Measurements from ENCODE around the gene PHB1. TPM values are rescaled to one million over a fixed set of nuclear protein-coding genes. Genes with fewer than 3 reads are reported as not detected.
A peak's percentile ranks its signal among the peaks of the same experiment; 100 is the strongest.

Gene PHB1
- total and polyA plus RNA-seq, 2 of the 8 experiments (the other 6 are each of a cell fraction or from before 2014, with no cell fraction given), result 386 to 597 TPM

- no peak overlapping the region for H3K56ac ChIP-seq (replicated peaks; ENCODE audit: insufficient read length, low read depth, low read length)
- FAIRE-seq, result peak; percentile 45
- POLR2A ChIA-PET (ENCODE audit: partially characterized antibody), result no interaction called here
Observed at GRCh38 chr17:49459401-49459984, 44.8 kb upstream of the PHB1 start.

More at GRCh38 chr17:49459401-49459984, 44.8 kb upstream of the PHB1 start:
- TF ChIP-seq CTCF (IDR thresholded peaks at IDR 0.05; ENCODE audit: control extremely low read depth in 1 of 3, insufficient read depth in 1 of 3, low read depth in 1 of 3, low read length in 3 of 3), result peak; percentile 29 to 55 (median 46); a peak in 3 of 4 replicates
- no peak for TF ChIP-seq ASH2L (IDR thresholded peaks at IDR 0.05; ENCODE audit: low read length)
- no peak for TF ChIP-seq RBBP5 (IDR thresholded peaks at IDR 0.05; ENCODE audit: borderline replicate concordance, low read depth, low read length)
- Histone ChIP-seq H3K18ac (ENCODE audit: extremely low read depth, low read length) (no peak overlapping the region), H4K8ac (ENCODE audit: extremely low read depth, insufficient read depth, low read length) (peak overlapping the region; percentile 53; the same call in 1 of the 2 replicates), H3K27me3 (replicated peaks in 1 of 4; ENCODE audit: control insufficient read depth in 3 of 4, extremely low read depth in 1 of 4, insufficient read depth in 3 of 4, low read length in 3 of 4) (peaks cover 0 to 3% (median 0%) of the 10 kb centered on the region in 4 experiments; a peak in 1 of 7 replicates), H2BK15ac (ENCODE audit: low read length) (no peak overlapping the region), H4K20me1 (replicated peaks in 1 of 2; ENCODE audit: control insufficient read depth in 1 of 2, insufficient read depth in 2 of 2, low read length in 2 of 2) (peaks cover 0 to 1% of the 10 kb centered on the region in 2 experiments), H2BK12ac (ENCODE audit: low read depth, low read length) (no peak overlapping the region; the same call in 1 of the 2 replicates), H4K91ac (replicated peaks; ENCODE audit: insufficient read length, low read length) (no peak overlapping the region), H2AK5ac (ENCODE audit: low read depth, low read length) (no peak overlapping the region), H3K27ac (ENCODE audit: low read depth, low read length) (no peak overlapping the region), H3K79me2 (ENCODE audit: control insufficient read depth in 1 of 2, insufficient read depth in 2 of 2, low read length in 2 of 2) (no peaks in the 10 kb centered on the region), H3K79me1 (ENCODE audit: low read depth, low read length) (no peaks in the 10 kb centered on the region; the same call in 1 of the 2 replicates), H2BK20ac (ENCODE audit: low read length) (no peak overlapping the region), H3K9ac (replicated peaks in 1 of 4; ENCODE audit: extremely low read depth in 1 of 4, low read depth in 3 of 4, low read length in 3 of 4) (no peak overlapping the region), H3K23me2 (ENCODE audit: low read depth, low read length) (no peaks in the 10 kb centered on the region), H3K4me2 (ENCODE audit: insufficient read depth in 1 of 2, low read depth in 2 of 2, low read length in 2 of 2) (no peak overlapping the region), H3K14ac (ENCODE audit: insufficient read length) (no peak overlapping the region), H2BK5ac (ENCODE audit: low read depth, low read length) (no peak overlapping the region), H3K9me3 (ENCODE audit: insufficient read depth in 2 of 2, low read depth in 1 of 2, low read length in 1 of 2) (0 out of 4 replicates have a peak, but pooled peaks cover 0 to 6% of the 10 kb centered on the region in 2 experiments), H3K4ac (replicated peaks; ENCODE audit: insufficient read length, low read depth, low read length) (no peak overlapping the region), H3K23ac (ENCODE audit: insufficient read length) (no peak overlapping the region), H2AFZ (ENCODE audit: low read length) (peak overlapping the region; percentile 48; the same call in 1 of the 2 replicates), H3K36me3 (ENCODE audit: control insufficient read depth in 2 of 4, insufficient read depth in 4 of 4, low read length in 3 of 4) (no peaks in the 10 kb centered on the region), H3K4me1 (replicated peaks in 1 of 4; ENCODE audit: control insufficient read depth in 3 of 4, insufficient read depth in 4 of 4, low read length in 3 of 4) (peaks cover 0 to 10% (median 3%) of the 10 kb centered on the region in 4 experiments; a peak in 4 of 7 replicates), H2BK120ac (replicated peaks; ENCODE audit: low read depth, low read length) (no peak overlapping the region), H3K4me3 (ENCODE audit: extremely low read depth in 1 of 4, insufficient read depth in 2 of 4, low read depth in 3 of 4, low read length in 4 of 4) (no peak overlapping the region), H4K5ac (ENCODE audit: insufficient read length, low read depth, low read length) (no peak overlapping the region)
- DNase-seq (ENCODE audit: low read depth in 1 of 2, low spot score in 2 of 2), result no peak
- WGBS, 2 experiments (ENCODE audit: extremely low coverage in 1 of 2, insufficient coverage in 1 of 2, insufficient read length in 1 of 2, insufficient replicate concordance in 2 of 2, low coverage in 1 of 2, low lambda C conversion rate in 2 of 2, missing lambda C conversion rate in 1 of 2), result 61% methylated on average over 7 of the region's 7 CpGs; no CpG with 5 or more reads in 1 of the 2 experiments
- CTCF ChIA-PET (ENCODE audit: partially characterized antibody), result interaction anchor here (0.8 to 12.0 kb wide), 12 partner anchors 8 to 97 kb away, joined by 3 to 111 read pairs (median 4); no protein-coding TSS in a partner anchor
